Nephron progenitor cell (in vitro differentiated cells): ENCODE measurements around the gene POLR1E.
A peak's percentile ranks its signal among the peaks of the same experiment; 100 is the strongest.

Source experiments
- DNase-seq: peaks from one replicate; pipeline ENCODE4 v3.0.0; 2021
- H3K27ac Mint-ChIP-seq: 2 replicates; pipeline ENCODE4 v1.8.0; 2021; ENCODE audit warnings: mild to moderate bottlenecking, moderate library complexity, mixed read lengths
- H3K27me3 Mint-ChIP-seq: 2 replicates; pipeline ENCODE4 v1.8.0; 2021; ENCODE audit warnings: mild to moderate bottlenecking, low read depth, mixed read lengths; ENCODE audit not compliant: poor library complexity
- H3K36me3 Mint-ChIP-seq: 2 replicates; pipeline ENCODE4 v1.8.0; 2021; ENCODE audit warnings: low read depth, mixed read lengths
- H3K4me1 Mint-ChIP-seq: 2 replicates; pipeline ENCODE4 v1.8.0; 2021; ENCODE audit warnings: mixed read lengths
- H3K4me3 Mint-ChIP-seq: 2 replicates; pipeline ENCODE4 v1.8.0; 2021; ENCODE audit warnings: mild to moderate bottlenecking, moderate library complexity, mixed read lengths
- H3K9me3 Mint-ChIP-seq: 2 replicates; pipeline ENCODE4 v1.8.0; 2021; ENCODE audit warnings: mild to moderate bottlenecking, moderate library complexity, mixed read lengths
- CTCF ChIP-seq: fragments of 200-600 bp; sonication (generic); IDR thresholded peaks from 2 replicates; pipeline ENCODE4 v1.5.0; 2021; ENCODE audit warnings: antibody characterized with exemption

Gene POLR1E

GRCh38 chr9:37441776-37442370 lies 43.9 kb upstream of the POLR1E start:
- Mint-ChIP-seq H3K4me1 (peaks cover 10% of the 10 kb centered on the region), H3K36me3 (peaks cover 60% of the 10 kb centered on the region), H3K27me3 (no peaks in the 10 kb centered on the region), H3K4me3 (no peak overlapping the region), H3K9me3 (no peaks in the 10 kb centered on the region), H3K27ac (peak overlapping the region; percentile 79)
- TF ChIP-seq CTCF = no peak
- DNase-seq = no peak

- H3K36me3 Mint-ChIP-seq = peaks cover 57% of the 10 kb centered on the region
- no peak for TF ChIP-seq CTCF
Measured at GRCh38 chr9:37442556-37442955, 43.2 kb upstream of the POLR1E start.

GRCh38 chr9:37443566-37443965 lies 42.2 kb upstream of the POLR1E start:
- DNase-seq = no peak
- H3K36me3 Mint-ChIP-seq = peaks cover 55% of the 10 kb centered on the region
- no peaks in the 10 kb centered on the region for H3K27me3 Mint-ChIP-seq
- no peaks in the 10 kb centered on the region for H3K9me3 Mint-ChIP-seq
- H3K4me1 Mint-ChIP-seq = peaks cover 10% of the 10 kb centered on the region
- peak overlapping the region; percentile 95 for H3K27ac Mint-ChIP-seq
- no peak for TF ChIP-seq CTCF
- H3K4me3 Mint-ChIP-seq = no peak overlapping the region

More at GRCh38 chr9:37442556-37442955, 43.2 kb upstream of the POLR1E start:
- no peak overlapping the region for H3K4me3 Mint-ChIP-seq
- DNase-seq = no peak
- H3K4me1 Mint-ChIP-seq = peaks cover 10% of the 10 kb centered on the region
- no peaks in the 10 kb centered on the region for H3K9me3 Mint-ChIP-seq
- peak overlapping the region; percentile 79 for H3K27ac Mint-ChIP-seq
- no peaks in the 10 kb centered on the region for H3K27me3 Mint-ChIP-seq

- no peak overlapping the region for H3K27ac Mint-ChIP-seq
- peaks cover 13% of the 10 kb centered on the region for H3K4me1 Mint-ChIP-seq
- TF ChIP-seq CTCF = no peak
- H3K9me3 Mint-ChIP-seq = no peaks in the 10 kb centered on the region
- H3K4me3 Mint-ChIP-seq = no peak overlapping the region
- H3K36me3 Mint-ChIP-seq = peaks cover 56% of the 10 kb centered on the region
- no peak for DNase-seq
- peaks cover 3% of the 10 kb centered on the region for H3K27me3 Mint-ChIP-seq
Measured at GRCh38 chr9:37444890-37445289, 40.9 kb upstream of the POLR1E start.

- peaks cover 58% of the 10 kb centered on the region for H3K36me3 Mint-ChIP-seq
- DNase-seq = no peak
- H3K27ac Mint-ChIP-seq = peak overlapping the region; percentile 19
- H3K27me3 Mint-ChIP-seq = peaks cover 3% of the 10 kb centered on the region
- H3K4me1 Mint-ChIP-seq = peaks cover 17% of the 10 kb centered on the region
- H3K4me3 Mint-ChIP-seq = no peak overlapping the region
- H3K9me3 Mint-ChIP-seq = no peaks in the 10 kb centered on the region
- TF ChIP-seq CTCF = no peak
Measured at GRCh38 chr9:37445832-37446231, 39.9 kb upstream of the POLR1E start.

GRCh38 chr9:37446401-37446800 lies 39.3 kb upstream of the POLR1E start:
- H3K36me3 Mint-ChIP-seq = peaks cover 58% of the 10 kb centered on the region
- H3K27me3 Mint-ChIP-seq = peaks cover 3% of the 10 kb centered on the region
- no peaks in the 10 kb centered on the region for H3K9me3 Mint-ChIP-seq
- DNase-seq = no peak
- peak overlapping the region; percentile 85 for H3K27ac Mint-ChIP-seq
- no peak for TF ChIP-seq CTCF
- H3K4me1 Mint-ChIP-seq = peaks cover 17% of the 10 kb centered on the region
- H3K4me3 Mint-ChIP-seq = no peak overlapping the region
